K562 (cell line): ENCODE data around the gene SPATA20. TPM values are rescaled to one million over a fixed set of nuclear protein-coding genes. Genes with fewer than 3 reads are reported as not detected.

ENCODE experiments used
- CREB3 ChIP-seq: fragments of 450-650 bp; conservative IDR thresholded peaks from 2 replicates; pipeline ENCODE4 v1.6.1; 2016; ENCODE audit warnings: missing genetic modification characterization, low read depth, mild to moderate bottlenecking, missing compliant biosample characterization, moderate library complexity
- CTBP1 ChIP-seq: fragments of 450-650 bp; IDR thresholded peaks from 2 replicates; pipeline ENCODE4 v1.6.1; 2016; ENCODE audit warnings: borderline replicate concordance
- FOXM1 ChIP-seq, 2 experiments: fragments of 450-650 bp in 1 of 2; sonication (generic) in 1 of 2; formaldehyde crosslinking in 1 of 2; IDR thresholded peaks; 2 replicates each; pipeline versions ENCODE4 v1.6.1 to v1.9.0; 2017 to 2022; ENCODE audit warnings: low read depth in 2 of 2, mild to moderate bottlenecking in 2 of 2, missing genetic modification reagents in 1 of 2, moderate library complexity in 1 of 2
- HNRNPK ChIP-seq: fragments of 200-400 bp; formaldehyde crosslinking; IDR thresholded peaks from one replicate; pipeline ENCODE4 v1.6.1; 2018; ENCODE audit warnings: mild to moderate bottlenecking, low read depth, low read length; ENCODE audit not compliant: poor library complexity, severe bottlenecking
- L3MBTL2 ChIP-seq: fragments of 450-650 bp; IDR thresholded peaks from 2 replicates; pipeline ENCODE4 v1.6.1; 2016; ENCODE audit warnings: mild to moderate bottlenecking, moderate library complexity
- MBD2 ChIP-seq: sonication (generic); IDR thresholded peaks from 2 replicates; pipeline ENCODE4 v1.6.1; 2016; ENCODE audit warnings: low read depth, borderline replicate concordance
- NEUROD1 ChIP-seq: fragments of 150-350 bp; IDR thresholded peaks from 2 replicates; pipeline ENCODE4 v1.6.1; 2014; ENCODE audit warnings: borderline replicate concordance, low read length, low read depth; ENCODE audit not compliant: partially characterized antibody
- NFIC ChIP-seq: fragments of 450-650 bp; IDR thresholded peaks from 2 replicates; pipeline ENCODE4 v1.6.1; 2017; ENCODE audit warnings: mild to moderate bottlenecking, inconsistent platforms
- NR4A1 ChIP-seq, 2 experiments: fragments of 250-450 bp in 1 of 2; fragments of 450-650 bp in 1 of 2; sonication (Bioruptor Pico) in 1 of 2; IDR thresholded peaks; 2 replicates each; pipeline versions ENCODE4 v1.4.0 to v1.6.1; 2016 to 2020; ENCODE audit warnings: mild to moderate bottlenecking in 2 of 2, missing compliant biosample characterization in 1 of 2, missing genetic modification characterization in 1 of 2, moderate library complexity in 1 of 2
- PKNOX1 ChIP-seq: fragments of 450-650 bp; IDR thresholded peaks from 2 replicates; pipeline ENCODE4 v1.6.1; 2016
- RBFOX2 ChIP-seq: fragments of 200-400 bp; formaldehyde crosslinking; IDR thresholded peaks from 2 replicates; pipeline ENCODE4 v1.6.1; 2017; ENCODE audit warnings: low read depth, mild to moderate bottlenecking, low read length, moderate library complexity
- RBM25 ChIP-seq: fragments of 200-400 bp; formaldehyde crosslinking; IDR thresholded peaks from 2 replicates; pipeline ENCODE4 v1.6.1; 2018; ENCODE audit warnings: low read length, low read depth, moderate library complexity; ENCODE audit not compliant: severe bottlenecking
- SP1 ChIP-seq: sonication (generic); formaldehyde crosslinking; IDR thresholded peaks from 2 replicates; pipeline ENCODE4 v1.8.1; 2022; ENCODE audit warnings: mild to moderate bottlenecking, missing genetic modification reagents
- SP2 ChIP-seq: IDR thresholded peaks from 2 replicates; pipeline ENCODE4 v1.6.1; 2011; ENCODE audit warnings: mild to moderate bottlenecking, low read depth, low read length, moderate library complexity; ENCODE audit not compliant: poor library complexity, severe bottlenecking; ENCODE audit errors: extremely low read depth
- TBP ChIP-seq: optimal IDR thresholded peaks from 2 replicates; pipeline ENCODE3; 2011; ENCODE audit warnings: low read depth, low read length, improper control_type of control experiment
- ZNF212 ChIP-seq: fragments of 450-650 bp; formaldehyde crosslinking; IDR thresholded peaks from 2 replicates; pipeline ENCODE4 v1.4.0; 2020; ENCODE audit warnings: mild to moderate bottlenecking
- polyA plus RNA-seq, 8 experiments: library from polyadenylated mRNA; depleted of rRNA in 4 of 8; stranded (reverse) in 5 of 8; unstranded in 3 of 8; fragments of >200 nt; fragmentation: Nextera tagmentation in 2 of 8; fragmentation: Illumina TruSeq in 1 of 8; extraction: Ambion mirVana in 2 of 8; extraction: Trizol in 1 of 8; gene quantifications; 2 replicates each; pipeline versions ENCODE4 v1.2.1 to v1.2.3, GENCODE V29; 2011 to 2014; ENCODE audit warnings: inconsistent platforms in 1 of 8, missing spikeins in 1 of 8
- total RNA-seq, 7 experiments: library from RNA; depleted of rRNA in 6 of 7; stranded (reverse); fragments of >200 nt in 6 of 7; fragmentation: Illumina TruSeq in 2 of 7; extraction: Trizol in 2 of 7; gene quantifications; 2 replicates each; pipeline versions ENCODE4 v1.2.1 to v1.2.3, GENCODE V29; 2011 to 2021; ENCODE audit warnings: low replicate concordance in 1 of 7
- TF ChIP-seq, protein P1 (sequence below): conservative IDR thresholded peaks from 2 replicates; pipeline ENCODE4 v1.6.1; 2011; ENCODE audit warnings: low read depth, mild to moderate bottlenecking, low read length; ENCODE audit not compliant: control insufficient read depth
- TF ChIP-seq, protein P2 (sequence below): sonication (generic); formaldehyde crosslinking; IDR thresholded peaks from 2 replicates; pipeline ENCODE4 v1.8.0; 2022; ENCODE audit warnings: missing genetic modification reagents, mild to moderate bottlenecking, moderate library complexity, borderline replicate concordance
- TF ChIP-seq, protein P3 (sequence below), 3 experiments: IDR thresholded peaks in 2 of 3; conservative IDR thresholded peaks in 1 of 3; 2 replicates each; pipeline ENCODE4 v1.5.1; 2011 to 2012; ENCODE audit warnings: low read length in 3 of 3, mild to moderate bottlenecking in 3 of 3, control low read depth in 2 of 3, improper control_type of control experiment in 1 of 3, inconsistent platforms in 1 of 3, low read depth in 1 of 3, mixed read lengths in 1 of 3, moderate library complexity in 1 of 3; ENCODE audit not compliant: insufficient read depth in 2 of 3

SPATA20 gene
- total and polyA plus RNA-seq, 9 of the 15 experiments (the other 6 are each of a cell fraction or from before 2014, with no cell fraction given), result 0.08 to 4.0 (median 1.5) TPM

GRCh38 chr17:50560185-50560824, 13.3 kb downstream of the SPATA20 start, which contains the start of gene CACNA1G (continued):
- TF ChIP-seq ZNF212, result no peak
- no peak for TF ChIP-seq FOXM1 (IDR thresholded peaks at IDR 0.05; ENCODE audit: low read depth)
- no peak for TF ChIP-seq FOXM1 (CRISPR knock-in tag; IDR thresholded peaks at IDR 0.05; ENCODE audit: low read depth)
- TF ChIP-seq RBFOX2, result 0 out of 2 replicates have a peak, but pooled peaks have one; percentile 10
- TF ChIP-seq NR4A1 (CRISPR knock-in tag; IDR thresholded peaks at IDR 0.05), result no peak
- TF ChIP-seq NR4A1 (tag; IDR thresholded peaks at IDR 0.05), result no peak
- TF ChIP-seq CTBP1, result peak; percentile 48; the same call in 1 of the 2 replicates
- TF ChIP-seq L3MBTL2, result peak; percentile 36
- TF ChIP-seq, protein P1, sequence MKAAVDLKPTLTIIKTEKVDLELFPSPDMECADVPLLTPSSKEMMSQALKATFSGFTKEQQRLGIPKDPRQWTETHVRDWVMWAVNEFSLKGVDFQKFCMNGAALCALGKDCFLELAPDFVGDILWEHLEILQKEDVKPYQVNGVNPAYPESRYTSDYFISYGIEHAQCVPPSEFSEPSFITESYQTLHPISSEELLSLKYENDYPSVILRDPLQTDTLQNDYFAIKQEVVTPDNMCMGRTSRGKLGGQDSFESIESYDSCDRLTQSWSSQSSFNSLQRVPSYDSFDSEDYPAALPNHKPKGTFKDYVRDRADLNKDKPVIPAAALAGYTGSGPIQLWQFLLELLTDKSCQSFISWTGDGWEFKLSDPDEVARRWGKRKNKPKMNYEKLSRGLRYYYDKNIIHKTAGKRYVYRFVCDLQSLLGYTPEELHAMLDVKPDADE, result 0 out of 2 replicates have a peak, but pooled peaks have one; percentile 24
- TF ChIP-seq, protein P2, sequence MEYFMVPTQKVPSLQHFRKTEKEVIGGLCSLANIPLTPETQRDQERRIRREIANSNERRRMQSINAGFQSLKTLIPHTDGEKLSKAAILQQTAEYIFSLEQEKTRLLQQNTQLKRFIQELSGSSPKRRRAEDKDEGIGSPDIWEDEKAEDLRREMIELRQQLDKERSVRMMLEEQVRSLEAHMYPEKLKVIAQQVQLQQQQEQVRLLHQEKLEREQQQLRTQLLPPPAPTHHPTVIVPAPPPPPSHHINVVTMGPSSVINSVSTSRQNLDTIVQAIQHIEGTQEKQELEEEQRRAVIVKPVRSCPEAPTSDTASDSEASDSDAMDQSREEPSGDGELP (CRISPR knock-in tag), result peak; percentile 83
- no peak for TF ChIP-seq NFIC
- TF ChIP-seq SP2, result peak; percentile 63
- peak; percentile 95 for TF ChIP-seq HNRNPK
- no peak for TF ChIP-seq CREB3 (tag)
- TF ChIP-seq, protein P3, sequence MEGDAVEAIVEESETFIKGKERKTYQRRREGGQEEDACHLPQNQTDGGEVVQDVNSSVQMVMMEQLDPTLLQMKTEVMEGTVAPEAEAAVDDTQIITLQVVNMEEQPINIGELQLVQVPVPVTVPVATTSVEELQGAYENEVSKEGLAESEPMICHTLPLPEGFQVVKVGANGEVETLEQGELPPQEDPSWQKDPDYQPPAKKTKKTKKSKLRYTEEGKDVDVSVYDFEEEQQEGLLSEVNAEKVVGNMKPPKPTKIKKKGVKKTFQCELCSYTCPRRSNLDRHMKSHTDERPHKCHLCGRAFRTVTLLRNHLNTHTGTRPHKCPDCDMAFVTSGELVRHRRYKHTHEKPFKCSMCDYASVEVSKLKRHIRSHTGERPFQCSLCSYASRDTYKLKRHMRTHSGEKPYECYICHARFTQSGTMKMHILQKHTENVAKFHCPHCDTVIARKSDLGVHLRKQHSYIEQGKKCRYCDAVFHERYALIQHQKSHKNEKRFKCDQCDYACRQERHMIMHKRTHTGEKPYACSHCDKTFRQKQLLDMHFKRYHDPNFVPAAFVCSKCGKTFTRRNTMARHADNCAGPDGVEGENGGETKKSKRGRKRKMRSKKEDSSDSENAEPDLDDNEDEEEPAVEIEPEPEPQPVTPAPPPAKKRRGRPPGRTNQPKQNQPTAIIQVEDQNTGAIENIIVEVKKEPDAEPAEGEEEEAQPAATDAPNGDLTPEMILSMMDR (IDR thresholded peaks at IDR 0.05 in 2 of 3, conservative IDR thresholded peaks at IDR 0.05 in 1 of 3; ENCODE audit: insufficient read depth in 2 of 3, low read depth in 1 of 3, low read length in 3 of 3), result peak in 1 of 3 experiments; percentile 11; a peak in 1 of 6 replicates
- peak; percentile 100 for TF ChIP-seq RBM25
- TF ChIP-seq SP1 (CRISPR knock-in tag), result peak; percentile 61; the same call in 1 of the 2 replicates
- TF ChIP-seq MBD2, result peak; percentile 62; the same call in 1 of the 2 replicates
- TF ChIP-seq TBP, result peak; percentile 15
- peak; percentile 76 for TF ChIP-seq NEUROD1
- peak; percentile 73 for TF ChIP-seq PKNOX1
